Suppressor macrophage treated with lipopolysaccharide for 4 hours (primary cell): Measurements from ENCODE around the gene COX7A2.

Source experiments
- DNase-seq: peaks from one replicate; pipeline ENCODE4 v3.0.0-alpha.2; 2020

COX7A2 gene

DNA sequence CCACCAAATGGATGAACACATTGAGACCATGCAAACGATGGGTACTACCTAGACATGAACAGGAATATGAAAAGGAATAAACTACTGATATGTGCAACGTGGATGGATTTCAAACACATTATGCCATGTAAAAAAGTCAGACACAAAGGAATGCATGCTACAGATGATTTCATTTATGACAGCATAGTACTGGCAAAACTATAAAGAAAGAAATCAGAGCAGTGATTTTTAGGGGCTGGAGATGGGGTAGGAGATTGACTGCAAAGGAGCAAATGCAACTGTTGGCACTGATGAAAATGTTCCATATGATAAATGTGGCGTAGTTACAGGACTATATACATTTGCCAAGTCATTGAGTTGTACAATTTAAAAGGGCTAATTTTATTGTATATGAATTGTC lies 24.3 kb downstream of the COX7A2 start:
- no peak for DNase-seq

- peak; percentile 87 for DNase-seq
These were observed 26.4 kb downstream of the COX7A2 start for GRCh38 chr6:75217193-75217592.

- no peak for DNase-seq
These were observed 28.3 kb downstream of the COX7A2 start for GRCh38 chr6:75215291-75215690.

GRCh38 chr6:75213732-75214131 lies 29.9 kb downstream of the COX7A2 start:
- DNase-seq = no peak

GRCh38 chr6:75213112-75213511 lies 30.5 kb downstream of the COX7A2 start:
- no peak for DNase-seq

DNA sequence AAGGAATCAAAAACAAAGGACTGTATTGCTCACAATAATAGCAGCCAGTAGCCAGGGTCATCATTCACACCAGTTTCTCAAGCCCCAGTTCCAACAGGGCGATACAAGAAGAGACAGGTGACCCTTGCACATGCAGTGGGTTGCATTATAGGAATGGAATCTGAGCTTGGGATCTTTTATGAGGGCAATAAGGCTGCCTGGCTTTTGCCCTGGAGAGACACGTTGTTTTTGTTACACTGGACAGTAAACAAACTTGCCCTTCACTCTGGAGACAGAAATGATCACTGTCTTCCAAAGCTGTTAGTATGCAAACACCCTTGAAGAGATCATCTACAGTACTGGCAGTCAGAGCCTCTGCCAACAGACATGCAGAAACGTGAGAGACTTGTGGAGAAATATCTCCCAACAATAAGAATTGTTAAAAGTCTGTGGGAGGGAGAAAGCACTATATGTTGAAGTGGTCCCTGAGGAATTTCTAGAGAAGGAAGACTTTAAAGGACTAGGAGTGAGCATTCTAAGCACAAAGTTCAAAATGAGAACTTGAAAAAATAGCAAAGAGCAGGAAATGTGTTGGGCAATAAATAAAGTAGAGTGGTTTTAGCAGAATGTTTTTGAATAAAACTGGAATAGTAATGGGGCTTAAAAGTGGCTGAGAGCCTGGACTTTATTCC lies 31.5 kb downstream of the COX7A2 start:
- DNase-seq = no peak

- DNase-seq = peak; percentile 85
These were observed 32.5 kb downstream of the COX7A2 start for GRCh38 chr6:75210885-75211739.

- DNase-seq = no peak
These were observed 34.3 kb downstream of the COX7A2 start for GRCh38 chr6:75209184-75209723.

- peak; percentile 87 for DNase-seq
These were observed 35.1 kb downstream of the COX7A2 start for GRCh38 chr6:75208298-75209183.

GRCh38 chr6:75206576-75207342 lies 36.8 kb downstream of the COX7A2 start:
- no peak for DNase-seq

GRCh38 chr6:75205776-75206575 lies 37.6 kb downstream of the COX7A2 start, which contains the start of gene COL12A1:
TSS of gene COL12A1 (minus strand) at chr6:75206053. CDS start at chr6:75202792, 3,261 bp downstream.
- DNase-seq = no peak

- no peak for DNase-seq
These were observed 38.4 kb downstream of the COX7A2 start for GRCh38 chr6:75204959-75205775.

GRCh38 chr6:75204217-75204958 lies 39.2 kb downstream of the COX7A2 start:
- DNase-seq = peak; percentile 35

- DNase-seq = no peak
These were observed 39.9 kb downstream of the COX7A2 start for GRCh38 chr6:75203721-75204120.

DNA sequence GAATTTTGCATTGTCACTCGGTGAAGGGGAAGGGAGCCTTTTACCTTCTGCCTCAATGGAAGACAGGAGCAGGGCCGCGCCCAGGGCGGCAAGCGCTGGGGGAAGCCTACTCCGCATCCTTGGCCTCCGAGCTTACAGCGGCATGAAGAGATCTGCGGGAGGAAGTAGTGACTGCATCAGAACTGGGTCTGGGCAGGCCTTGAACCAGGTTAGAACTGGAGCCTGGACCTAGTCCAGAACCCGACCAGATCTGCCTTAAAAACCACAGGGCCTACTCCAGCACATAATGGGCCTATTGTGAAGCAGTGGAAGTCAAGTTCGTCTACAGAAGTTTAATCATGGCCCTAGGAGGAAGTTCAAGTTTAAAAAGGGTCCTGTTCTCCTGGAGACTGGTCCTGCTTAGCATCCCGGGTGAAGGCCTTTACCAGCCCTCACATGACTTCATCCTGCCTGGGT lies 40.9 kb downstream of the COX7A2 start:
- no peak for DNase-seq

DNA sequence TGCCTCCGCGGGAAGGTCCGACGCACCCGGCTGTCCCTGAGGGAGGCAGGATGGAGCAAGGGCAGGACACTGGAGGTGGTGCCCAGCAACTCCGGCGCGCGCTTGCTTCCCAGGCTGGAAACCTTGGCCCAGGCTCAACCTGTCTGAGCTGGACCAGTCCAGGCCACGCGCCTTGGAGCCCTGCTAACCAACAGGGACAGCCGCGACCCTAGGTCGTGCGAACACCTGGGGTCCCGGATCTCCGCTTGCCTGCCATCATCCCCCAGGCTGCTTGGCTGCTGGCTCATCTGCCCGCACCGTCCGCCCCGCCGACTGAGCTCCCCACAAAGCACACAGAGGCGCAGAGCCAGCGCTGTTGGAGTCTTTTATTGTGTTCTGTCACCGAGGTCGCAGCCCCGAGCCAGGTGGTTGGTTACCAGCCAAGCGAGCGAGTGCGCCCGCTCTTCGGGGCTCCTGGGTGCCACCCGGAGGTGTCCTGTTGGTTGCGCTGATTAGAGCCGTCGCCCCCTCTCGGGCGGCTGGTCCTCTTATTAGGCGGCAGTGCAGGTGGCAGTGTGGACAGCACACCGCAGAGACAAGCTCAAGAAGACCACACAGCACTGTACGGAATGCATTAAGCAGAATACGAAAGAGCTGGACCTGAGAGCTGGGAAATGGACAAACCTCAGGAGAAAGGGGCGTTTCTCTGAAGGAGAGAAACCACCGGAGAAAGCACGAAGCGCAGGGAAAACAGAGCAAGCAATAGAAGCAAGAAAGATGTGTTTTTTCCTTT lies 41.5 kb downstream of the COX7A2 start:
- DNase-seq = no peak

DNA sequence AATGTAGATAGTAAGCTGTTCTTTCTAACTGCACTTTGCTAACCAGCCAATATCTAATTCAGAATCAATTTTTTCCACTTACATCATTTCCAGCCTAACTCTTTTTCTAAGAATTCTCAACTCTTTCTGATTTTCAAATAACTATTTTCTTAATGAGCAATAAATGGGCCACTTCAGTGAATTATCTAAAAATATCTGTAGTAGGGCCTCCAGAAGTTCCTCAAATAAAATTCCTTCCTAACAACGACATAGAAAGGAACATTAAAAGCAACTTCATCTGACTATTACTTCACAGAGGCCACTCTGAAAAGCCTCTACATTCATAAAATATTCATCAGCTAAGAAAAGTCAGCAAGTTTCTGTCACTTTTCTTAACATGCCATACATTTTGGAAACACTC lies 42.6 kb downstream of the COX7A2 start:
- no peak for DNase-seq

- DNase-seq = no peak
These were observed 43.7 kb downstream of the COX7A2 start for GRCh38 chr6:75199889-75200288.
